Suprapubic skin (tissue), 4 donors: Measurements from ENCODE around the gene ATAD3A. TPM values are rescaled to one million over a fixed set of nuclear protein-coding genes. Genes with fewer than 3 reads are reported as not detected.
"Not testable (repeated sequence)": the region's sequence is repeated elsewhere in the genome, so short reads cannot be mapped to it uniquely, and the experiment has no call there.

Source experiments
- DNase-seq, 2 donors: peaks; one replicate each; pipeline ENCODE4 v3.0.0-alpha.2; 2019; ENCODE audit warnings: low spot score in 2 of 2
- H3K27ac ChIP-seq: fragments of 200-600 bp; sonication (generic); one replicate; pipeline ENCODE4 v1.5.1; 2019
- H3K27me3 ChIP-seq: fragments of 200-600 bp; sonication (generic); one replicate; pipeline ENCODE4 v1.5.1; 2019
- H3K36me3 ChIP-seq: fragments of 200-600 bp; sonication (generic); one replicate; pipeline ENCODE4 v1.5.1; 2019
- H3K4me1 ChIP-seq: fragments of 200-600 bp; sonication (generic); one replicate; pipeline ENCODE4 v1.5.1; 2019
- H3K4me3 ChIP-seq: fragments of 200-600 bp; sonication (generic); one replicate; pipeline ENCODE4 v1.5.1; 2019; ENCODE audit warnings: mild to moderate bottlenecking
- H3K9me3 ChIP-seq: fragments of 200-600 bp; sonication (generic); one replicate; pipeline ENCODE4 v1.5.1; 2019
- EP300 ChIP-seq: sonication (generic); formaldehyde crosslinking; IDR thresholded peaks from one replicate; pipeline ENCODE4 v1.6.1; 2017; ENCODE audit warnings: antibody characterized with exemption
- POLR2A ChIP-seq, 2 donors: fragments of 450-650 bp; IDR thresholded peaks; one replicate each; pipeline ENCODE4 v1.6.1; 2017; ENCODE audit warnings: antibody characterized with exemption in 2 of 2, mild to moderate bottlenecking in 2 of 2, moderate library complexity in 2 of 2
- POLR2AphosphoS5 ChIP-seq, 3 donors: sonication (generic); formaldehyde crosslinking; IDR thresholded peaks; one replicate each; pipeline ENCODE4 v1.6.1; 2017; ENCODE audit warnings: antibody characterized with exemption in 3 of 3
- WGBS: methylation state at CpG from one replicate; pipeline ENCODE4 v1.1.5; 2018; 5-methylcytosine and 5-hydroxymethylcytosine counted together
- total RNA-seq, 4 donors: library from RNA; depleted of rRNA; stranded (reverse); fragments of >200 nt; gene quantifications; one replicate each; pipeline ENCODE4 v1.1.0, GENCODE V29; 2016
- TF ChIP-seq, protein P1 (sequence below), 2 donors: fragments of 200-600 bp in 1 of 2; fragments of 450-650 bp in 1 of 2; sonication (generic) in 1 of 2; IDR thresholded peaks; one replicate each; pipeline ENCODE4 v1.5.1; 2016 to 2019; ENCODE audit warnings: antibody characterized with exemption in 2 of 2, mild to moderate bottlenecking in 1 of 2, moderate library complexity in 1 of 2

Gene ATAD3A
- total RNA-seq, 4 donors from 2014 or later = 15.0 to 23.2 (median 19.7) TPM

DNA sequence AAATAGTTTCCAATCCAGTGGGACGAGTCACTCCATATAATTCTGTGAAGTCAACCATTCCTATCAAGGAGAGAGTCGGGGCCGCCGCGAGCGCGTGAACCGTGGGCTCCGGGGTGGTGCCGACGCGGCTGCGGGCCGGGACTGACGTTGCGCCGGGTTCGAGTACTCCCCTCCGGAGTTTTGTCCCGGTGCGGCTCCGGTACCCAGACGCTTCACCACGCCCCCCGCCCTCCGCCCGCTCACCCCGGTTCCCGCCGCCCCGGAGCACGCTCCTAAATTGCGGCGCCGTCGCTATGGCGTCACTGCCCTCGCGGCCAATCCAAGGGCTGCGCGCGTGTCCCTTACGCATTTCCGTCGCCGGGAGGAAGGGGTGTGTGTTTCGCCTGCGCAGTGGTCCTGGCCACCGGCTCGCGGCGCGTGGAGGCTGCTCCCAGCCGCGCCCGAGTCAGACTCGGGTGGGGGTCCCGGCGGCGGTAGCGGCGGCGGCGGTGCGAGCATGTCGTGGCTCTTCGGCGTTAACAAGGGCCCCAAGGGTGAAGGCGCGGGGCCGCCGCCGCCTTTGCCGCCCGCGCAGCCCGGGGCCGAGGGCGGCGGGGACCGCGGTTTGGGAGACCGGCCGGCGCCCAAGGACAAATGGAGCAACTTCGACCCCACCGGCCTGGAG lies 40.4 kb upstream of the ATAD3A start, which contains the start of gene ATAD3B:
Gene ATAD3B, plus strand, starts transcription at position 377 of the 664 bp plus-strand sequence. Its CDS starts 120 bp downstream, at position 497.
- TF ChIP-seq POLR2AphosphoS5 (IDR thresholded peaks at IDR 0.05) = peak in 2 of 3 donors; percentile 85 to 96
- TF ChIP-seq, protein P1, sequence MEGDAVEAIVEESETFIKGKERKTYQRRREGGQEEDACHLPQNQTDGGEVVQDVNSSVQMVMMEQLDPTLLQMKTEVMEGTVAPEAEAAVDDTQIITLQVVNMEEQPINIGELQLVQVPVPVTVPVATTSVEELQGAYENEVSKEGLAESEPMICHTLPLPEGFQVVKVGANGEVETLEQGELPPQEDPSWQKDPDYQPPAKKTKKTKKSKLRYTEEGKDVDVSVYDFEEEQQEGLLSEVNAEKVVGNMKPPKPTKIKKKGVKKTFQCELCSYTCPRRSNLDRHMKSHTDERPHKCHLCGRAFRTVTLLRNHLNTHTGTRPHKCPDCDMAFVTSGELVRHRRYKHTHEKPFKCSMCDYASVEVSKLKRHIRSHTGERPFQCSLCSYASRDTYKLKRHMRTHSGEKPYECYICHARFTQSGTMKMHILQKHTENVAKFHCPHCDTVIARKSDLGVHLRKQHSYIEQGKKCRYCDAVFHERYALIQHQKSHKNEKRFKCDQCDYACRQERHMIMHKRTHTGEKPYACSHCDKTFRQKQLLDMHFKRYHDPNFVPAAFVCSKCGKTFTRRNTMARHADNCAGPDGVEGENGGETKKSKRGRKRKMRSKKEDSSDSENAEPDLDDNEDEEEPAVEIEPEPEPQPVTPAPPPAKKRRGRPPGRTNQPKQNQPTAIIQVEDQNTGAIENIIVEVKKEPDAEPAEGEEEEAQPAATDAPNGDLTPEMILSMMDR (IDR thresholded peaks at IDR 0.05) = no peak
- Histone ChIP-seq H3K27ac (peak within 1 kb of the TSS; percentile 93), H3K9me3 (no peaks in the 10 kb centered on the region), H3K27me3 (no peaks in the 10 kb centered on the region), H3K4me3 (peak within 1 kb of the TSS; percentile 87), H3K36me3 (no peaks in the 10 kb centered on the region), H3K4me1 (peaks cover 28% of the 10 kb centered on the region)
- DNase-seq = peak; percentile 94 to 97
- 0% methylated on average over 20 of the region's 87 CpGs for whole genome bisulfite sequencing

GRCh38 chr1:1472053-1472876 lies 39.7 kb upstream of the ATAD3A start:
- not testable (repeated sequence) for DNase-seq, H3K9me3 ChIP-seq, H3K36me3 ChIP-seq, H3K27me3 ChIP-seq
- WGBS = 10% methylated on average over 9 of the region's 65 CpGs
- Histone ChIP-seq H3K4me1 (peaks cover 28% of the 10 kb centered on the region), H3K27ac (peak overlapping the region; percentile 93), H3K4me3 (peak overlapping the region; percentile 87)

- H3K27me3 ChIP-seq, H3K4me3 ChIP-seq, H3K27ac ChIP-seq, H3K9me3 ChIP-seq, DNase-seq: not testable (repeated sequence)
- Histone ChIP-seq H3K36me3 (peaks cover 38% of the 10 kb centered on the region), H3K4me1 (peaks cover 21% of the 10 kb centered on the region)
- WGBS = 100% methylated on average over 1 of the region's 17 CpGs
Measured at GRCh38 chr1:1476011-1476410, 36.0 kb upstream of the ATAD3A start.

GRCh38 chr1:1477206-1477605 lies 34.8 kb upstream of the ATAD3A start:
- DNase-seq = no peak
- Histone ChIP-seq H3K36me3 (peaks cover 44% of the 10 kb centered on the region), H3K27me3 (no peaks in the 10 kb centered on the region), H3K9me3 (no peaks in the 10 kb centered on the region), H3K27ac (no peak overlapping the region), H3K4me3 (no peak overlapping the region), H3K4me1 (peaks cover 19% of the 10 kb centered on the region)
- 95% methylated on average over 22 of the region's 22 CpGs for WGBS
- TF ChIP-seq POLR2AphosphoS5 (IDR thresholded peaks at IDR 0.05) (no peak), EP300 (no peak), POLR2A (IDR thresholded peaks at IDR 0.05) (no peak)
- TF ChIP-seq, protein P1 (IDR thresholded peaks at IDR 0.05) = no peak

DNA sequence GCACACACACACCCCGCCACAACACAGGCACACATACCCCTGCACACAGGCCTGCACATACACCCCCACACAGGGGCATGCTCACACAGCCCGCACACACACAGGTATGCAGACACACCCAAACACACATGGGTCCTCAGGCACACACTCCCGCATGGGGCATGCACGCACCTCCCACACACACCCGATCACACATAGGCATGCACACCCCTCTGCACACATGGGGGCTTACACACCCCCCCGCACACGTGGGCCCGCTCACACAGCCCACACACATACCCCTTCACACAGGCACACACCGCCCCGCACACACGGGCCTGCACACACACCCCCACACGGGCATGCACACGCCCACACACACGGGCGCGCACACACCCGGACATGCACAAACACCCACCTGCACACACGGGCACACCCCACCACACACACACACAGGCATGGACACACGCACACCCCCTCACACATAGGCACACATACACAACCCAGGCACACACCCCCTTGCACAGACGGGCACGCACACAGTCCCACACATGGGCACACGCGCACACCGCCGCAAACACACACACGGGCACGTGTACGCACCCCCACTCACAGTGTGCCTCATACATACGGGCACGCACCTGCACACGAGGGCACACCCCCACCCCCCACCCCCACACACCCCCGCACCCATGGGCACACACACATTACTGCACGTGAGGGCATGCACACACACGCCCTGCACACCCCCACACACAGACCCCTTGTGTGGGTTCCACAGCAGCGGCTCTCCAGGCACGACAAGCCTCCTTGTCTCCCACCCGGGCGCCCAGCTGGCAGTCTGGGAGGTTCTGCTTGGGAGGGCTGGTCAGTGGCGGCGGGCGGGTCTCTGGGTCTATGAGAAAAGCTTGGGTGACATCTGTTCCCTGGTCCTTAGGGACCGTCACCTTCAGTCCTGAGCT lies 32.1 kb upstream of the ATAD3A start:
- no peak for DNase-seq
- WGBS = 80% methylated on average over 1 of the region's 42 CpGs
- TF ChIP-seq, protein P1 (IDR thresholded peaks at IDR 0.05) = no peak
- TF ChIP-seq POLR2A (IDR thresholded peaks at IDR 0.05) = no peak
- TF ChIP-seq POLR2AphosphoS5 (IDR thresholded peaks at IDR 0.05) = no peak
- no peak for TF ChIP-seq EP300
- H3K4me3 ChIP-seq = no peak overlapping the region
- peaks cover 67% of the 10 kb centered on the region for H3K36me3 ChIP-seq
- no peaks in the 10 kb centered on the region for H3K9me3 ChIP-seq
- no peak overlapping the region for H3K27ac ChIP-seq
- H3K4me1 ChIP-seq = no peaks in the 10 kb centered on the region
- no peaks in the 10 kb centered on the region for H3K27me3 ChIP-seq

- DNase-seq, H3K4me1 ChIP-seq, H3K27ac ChIP-seq, H3K4me3 ChIP-seq, H3K9me3 ChIP-seq, H3K27me3 ChIP-seq: not testable (repeated sequence)
- H3K36me3 ChIP-seq = peaks cover 73% of the 10 kb centered on the region
- WGBS = no CpG with 5 or more reads among the region's 16 CpGs
Measured at GRCh38 chr1:1480488-1480867, 31.5 kb upstream of the ATAD3A start.

- H3K36me3 ChIP-seq = peaks cover 84% of the 10 kb centered on the region
- H3K27me3 ChIP-seq, H3K9me3 ChIP-seq, H3K27ac ChIP-seq, DNase-seq, H3K4me3 ChIP-seq, H3K4me1 ChIP-seq: not testable (repeated sequence)
- 100% methylated on average over 5 of the region's 30 CpGs for WGBS
Measured at GRCh38 chr1:1481811-1482210, 30.2 kb upstream of the ATAD3A start.
